Kidney capillary endothelial cell (primary cell): Measurements from ENCODE around the gene ACOXL.
"Not testable (repeated sequence)": the region's sequence is repeated elsewhere in the genome, so short reads cannot be mapped to it uniquely, and the experiment has no call there.

Experiments used
- DNase-seq: peaks from one replicate; pipeline ENCODE4 v3.0.0-alpha.2; 2018; ENCODE audit warnings: low spot score

The ACOXL gene

GRCh38 chr2:110732422-110733413 lies at the start of gene ACOXL:
Gene ACOXL, plus strand, starts transcription at chr2:110732573. Its CDS starts 35,817 bp downstream, at chr2:110768390.
- DNase-seq: no peak

DNA sequence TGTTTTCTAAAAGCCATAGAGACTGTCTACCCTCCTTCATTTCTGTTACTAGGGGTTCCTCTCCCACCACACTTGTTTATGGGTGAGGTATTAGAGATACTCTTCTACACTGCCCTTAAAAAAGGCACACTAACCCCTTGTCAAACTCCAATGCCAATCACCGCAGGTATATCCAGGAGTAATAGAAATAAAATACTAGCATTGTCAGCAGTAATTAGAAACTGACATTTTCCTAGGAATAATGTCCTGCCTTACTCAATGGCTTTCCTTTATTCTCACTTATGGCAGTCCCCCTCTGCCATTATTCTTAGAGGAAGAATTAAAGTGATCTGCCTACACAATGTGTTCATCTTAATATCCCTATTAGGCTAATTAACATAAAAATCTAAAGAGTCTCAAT lies 49.5 kb upstream of the ACOXL start:
- DNase-seq: no peak

GRCh38 chr2:110687775-110688484 lies 44.4 kb upstream of the ACOXL start:
- not testable (repeated sequence) for DNase-seq

- peak; percentile 14 for DNase-seq
These were observed 43.7 kb upstream of the ACOXL start for GRCh38 chr2:110688594-110689091.

DNA sequence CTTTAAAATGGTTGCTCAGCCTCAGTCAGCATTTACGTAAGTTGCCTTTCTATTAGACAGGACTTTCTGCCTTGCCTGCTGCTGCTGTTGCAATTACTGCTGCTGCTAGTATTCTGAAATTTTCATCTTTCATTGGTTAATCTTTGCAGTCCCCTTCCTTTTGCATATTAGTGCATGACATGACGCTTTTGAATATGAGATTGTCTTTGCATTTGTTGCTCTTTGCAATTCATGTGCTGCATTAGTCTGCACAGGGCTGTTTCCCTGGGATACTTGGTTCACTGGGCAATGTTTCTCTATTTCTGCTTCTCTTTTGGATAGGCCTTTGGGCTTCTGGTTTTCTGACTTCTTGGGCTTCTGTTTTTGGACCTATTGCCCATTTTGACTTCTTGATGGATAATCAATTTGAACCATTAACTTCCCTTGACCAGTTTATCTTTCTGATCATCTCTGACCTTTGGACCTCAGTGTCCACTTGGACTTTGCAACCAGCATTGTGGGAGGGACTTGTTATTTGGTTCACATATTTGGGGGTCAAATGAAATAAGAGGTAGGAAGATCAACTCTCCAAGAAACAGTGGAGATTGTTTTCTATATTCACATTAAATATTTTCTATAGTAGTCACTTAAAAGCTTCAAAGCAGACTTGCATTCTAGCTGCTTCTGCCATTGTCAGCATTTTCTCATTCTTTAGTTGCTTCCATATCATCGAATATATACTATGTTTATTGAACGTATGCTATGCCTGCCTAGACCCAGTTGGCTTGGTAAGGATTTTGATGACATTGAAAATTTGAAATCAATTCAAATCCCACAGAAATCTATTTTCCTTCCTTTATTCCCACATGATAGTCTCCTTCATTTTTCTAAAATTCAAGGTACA lies 42.0 kb upstream of the ACOXL start:
- DNase-seq: no peak

GRCh38 chr2:110691612-110692258 lies 40.6 kb upstream of the ACOXL start:
- no peak for DNase-seq

GRCh38 chr2:110695146-110695898 lies 37.1 kb upstream of the ACOXL start:
- not testable (repeated sequence) for DNase-seq

DNA sequence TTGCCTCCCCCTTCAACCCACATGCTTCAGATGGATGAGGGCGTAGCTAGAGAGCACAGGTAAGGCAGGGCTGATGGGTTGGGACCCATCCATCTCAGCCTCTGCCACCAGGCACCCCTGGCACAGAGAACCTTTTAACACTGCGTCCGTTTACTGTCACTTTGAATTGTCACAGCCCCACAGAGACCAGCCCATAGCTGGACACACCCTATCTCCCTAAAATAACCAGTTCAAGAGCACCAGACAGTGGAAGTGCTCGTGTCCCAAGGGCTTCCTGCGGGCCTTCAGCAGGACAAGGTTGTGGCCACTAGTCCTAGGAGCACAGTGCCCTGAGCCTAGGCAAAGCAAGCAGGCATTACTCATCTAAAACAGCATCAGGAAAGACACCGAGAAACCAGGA lies 34.1 kb upstream of the ACOXL start:
- not testable (repeated sequence) for DNase-seq

GRCh38 chr2:110702514-110703380 lies 29.6 kb upstream of the ACOXL start:
- no peak for DNase-seq

DNA sequence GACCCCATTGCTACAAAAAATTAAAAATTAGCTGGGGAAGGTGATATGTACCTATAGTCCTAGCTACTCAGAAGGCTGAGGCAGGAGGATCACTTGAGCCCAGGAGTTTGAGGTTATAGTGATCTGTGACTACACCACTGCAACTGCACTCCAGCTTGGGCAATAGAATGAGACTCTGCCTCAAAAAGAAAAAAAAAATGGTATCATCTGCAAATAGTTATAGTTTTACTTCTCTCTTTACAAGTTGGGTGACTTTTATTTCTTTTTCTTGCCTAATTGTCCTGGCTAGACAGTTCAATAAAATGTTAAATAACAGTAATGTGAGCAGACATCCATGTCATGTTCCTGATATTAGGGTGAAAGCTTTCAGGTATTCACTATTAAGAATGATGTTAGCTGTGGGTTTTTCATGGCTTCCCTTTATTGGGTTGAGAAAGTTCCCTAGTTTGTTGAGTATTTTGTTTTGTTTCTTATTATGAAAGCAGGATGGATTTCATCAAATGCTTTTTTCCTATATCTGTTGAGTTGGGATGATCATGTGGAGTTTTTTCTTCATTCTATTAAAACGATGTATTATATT lies 24.9 kb upstream of the ACOXL start:
- no peak for DNase-seq

- no peak for DNase-seq
These were observed 23.9 kb upstream of the ACOXL start for GRCh38 chr2:110708455-110708854.

DNA sequence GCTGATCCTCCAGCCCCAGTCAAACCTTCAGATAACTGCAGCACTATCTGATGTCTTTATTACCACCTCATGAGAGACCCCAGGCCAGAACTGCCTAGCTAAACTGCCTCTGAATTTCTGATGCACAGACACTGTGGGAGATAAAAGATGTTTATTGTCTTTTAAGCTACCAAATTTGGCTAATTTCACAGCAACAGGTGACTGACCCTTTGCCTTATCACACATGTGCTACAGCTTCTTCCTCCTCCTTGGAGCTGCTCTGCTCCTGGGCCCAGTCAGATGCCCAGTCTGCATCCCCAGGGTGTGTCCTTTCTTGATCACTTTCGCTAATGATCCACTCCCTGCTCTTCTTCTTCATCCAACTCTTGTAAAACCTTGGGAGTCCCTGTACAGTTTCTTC lies 19.6 kb upstream of the ACOXL start:
- DNase-seq: no peak

- no peak for DNase-seq
These were observed 18.6 kb upstream of the ACOXL start for GRCh38 chr2:110713513-110714362.

DNA sequence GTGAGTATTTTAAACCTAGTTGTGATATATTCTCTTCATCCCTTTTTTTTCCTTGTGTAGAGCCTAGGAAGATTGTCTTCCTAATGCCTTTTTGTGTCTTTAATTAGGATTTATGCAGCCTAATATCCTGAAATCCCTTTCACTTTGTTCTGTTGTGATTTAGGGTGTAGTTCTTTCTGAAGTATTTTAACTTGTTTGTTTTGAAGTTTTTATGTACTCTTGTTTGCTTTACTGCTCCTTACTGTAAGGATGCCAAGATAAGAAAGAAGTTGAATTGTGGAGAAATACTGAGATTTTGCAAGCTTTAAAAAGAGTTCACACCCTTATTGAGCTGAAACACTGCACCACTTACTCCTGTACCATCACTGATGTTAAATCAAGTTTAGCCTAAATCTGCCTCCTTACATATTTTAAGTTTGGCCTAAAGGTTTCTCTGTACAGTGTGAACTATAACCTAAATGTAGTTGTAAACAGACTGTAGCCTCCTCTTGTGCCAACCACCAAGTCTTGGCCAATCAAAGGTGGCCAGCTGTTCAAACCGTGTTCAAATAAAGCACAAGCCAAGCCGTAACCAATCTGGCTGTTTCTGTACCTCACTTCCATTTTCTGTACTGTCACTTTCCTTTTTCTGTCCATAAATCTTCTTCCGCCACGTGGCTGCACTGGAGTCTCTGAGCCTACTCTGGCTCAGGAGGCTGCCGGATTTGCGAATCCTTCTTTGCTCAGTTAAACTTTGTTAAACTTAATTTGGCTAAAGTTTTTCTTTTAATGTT lies 17.7 kb upstream of the ACOXL start:
- no peak for DNase-seq

GRCh38 chr2:110716959-110717645 lies 15.3 kb upstream of the ACOXL start:
- DNase-seq: no peak

- DNase-seq: no peak
These were observed 14.6 kb upstream of the ACOXL start for GRCh38 chr2:110717734-110718133.

DNA sequence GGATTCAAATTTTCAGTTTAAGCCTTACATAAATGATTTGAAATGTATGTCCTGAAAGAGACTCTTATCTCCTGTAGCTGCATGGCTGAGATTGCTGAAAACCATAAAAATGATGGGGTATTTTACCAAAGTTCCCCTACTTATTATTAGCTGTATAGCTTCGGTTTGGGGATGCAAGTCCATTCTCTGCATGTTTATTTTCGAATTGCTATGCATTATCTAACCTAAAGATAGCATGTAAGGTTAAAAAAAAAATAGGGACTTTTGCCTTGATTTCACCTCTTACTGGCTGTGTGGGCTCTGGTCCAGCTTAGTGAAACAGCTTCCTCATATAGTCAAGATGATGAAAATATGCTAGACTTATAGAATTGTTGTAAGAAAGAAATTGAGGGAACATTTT lies 14.0 kb upstream of the ACOXL start:
- no peak for DNase-seq
